HepG2 (cell line): ENCODE data around the gene TTBK2. TPM values are rescaled to one million over a fixed set of nuclear protein-coding genes. Genes with fewer than 3 reads are reported as not detected.

Experiments
- ATAC-seq: fragments of 200-7000 bp; cut with Tn5 transposase; 3 replicates; pipeline ENCODE4 v1.9.1; 2020; ENCODE audit warnings: mild to moderate bottlenecking, moderate library complexity
- BruUV-seq: library from RNA; stranded (reverse); fragments of 400-500 nt; replicated peaks from 2 replicates; lab custom pipeline; 2021; lab: Mats Ljungman, UMichigan
- CTCF ChIA-PET: fragments of 300-600 bp; formaldehyde crosslinking; extraction: SDS; loops from one replicate; lab custom pipeline; 2021; ENCODE audit warnings: low total read pairs, inconsistent platforms, low intra/inter-chr PET ratio; lab: Yijun Ruan, JAX
- POLR2A ChIA-PET: fragments of 350-600 bp; sonication (Branson Sonifier 250); formaldehyde crosslinking; loops from one replicate; lab custom pipeline; 2020; ENCODE audit warnings: antibody characterized with exemption, inconsistent platforms; lab: Yijun Ruan, JAX
- DNase-seq: peaks from one replicate; pipeline ENCODE4 v3.0.0-alpha.2; 2015; ENCODE audit warnings: low spot score
- FAIRE-seq: peaks from 3 replicates; lab custom pipeline; 2011; peaks lifted over from hg19 to GRCh38; lab: Jason Lieb, UNC
- H2AFZ ChIP-seq: one replicate; pipeline ENCODE4 v1.6.1; 2011; ENCODE audit warnings: low read length, inconsistent platforms
- H3K27ac ChIP-seq: fragments of 300-600 bp; 3 replicates; pipeline ENCODE4 v1.8.0; 2011; ENCODE audit warnings: mixed run types, mild to moderate bottlenecking, mixed read lengths, low read length, inconsistent platforms; ENCODE audit not compliant: insufficient read depth; ENCODE audit errors: extremely low read length
- H3K27me3 ChIP-seq, 2 experiments: fragments of 200-600 bp in 1 of 2; 2 replicates in 1 of 2; 3 replicates in 1 of 2; pipeline versions ENCODE4 v1.6.0 to v1.8.0; 2011; ENCODE audit warnings: low read length in 2 of 2, mild to moderate bottlenecking in 2 of 2, moderate library complexity in 2 of 2, inconsistent platforms in 1 of 2; ENCODE audit not compliant: insufficient read depth in 2 of 2, control insufficient read depth in 1 of 2
- H3K36me3 ChIP-seq, 2 experiments: fragments of 200-600 bp in 1 of 2; replicated peaks in 1 of 2; 2 replicates in 1 of 2; 3 replicates in 1 of 2; pipeline versions ENCODE4 v1.5.1 to v1.8.0; 2011; ENCODE audit warnings: low read length in 2 of 2, inconsistent platforms in 1 of 2; ENCODE audit not compliant: insufficient read depth in 2 of 2, control insufficient read depth in 1 of 2
- H3K4me1 ChIP-seq: 2 replicates; pipeline ENCODE4 v1.5.1; 2012; ENCODE audit warnings: low read length, inconsistent platforms; ENCODE audit not compliant: insufficient read depth
- H3K4me2 ChIP-seq: 2 replicates; pipeline ENCODE4 v1.6.0; 2011; ENCODE audit warnings: low read depth, low read length, inconsistent platforms
- H3K4me3 ChIP-seq, 3 experiments: fragments of 200-600 bp in 1 of 3; sonication (generic), shearing (Covaris generic) in 1 of 3; replicated peaks in 1 of 3; 2 replicates each; pipeline ENCODE4 v1.5.1; 2011 to 2016; ENCODE audit warnings: low read length in 3 of 3, inconsistent platforms in 2 of 3, low read depth in 2 of 3, mild to moderate bottlenecking in 2 of 3, control low read depth in 1 of 3, mixed read lengths in 1 of 3; ENCODE audit not compliant: insufficient read depth in 1 of 3
- H3K79me2 ChIP-seq: one replicate; pipeline ENCODE4 v1.6.1; 2011; ENCODE audit warnings: low read length, inconsistent platforms; ENCODE audit not compliant: insufficient read depth
- H3K9ac ChIP-seq: 2 replicates; pipeline ENCODE4 v1.6.0; 2011; ENCODE audit warnings: mild to moderate bottlenecking, low read depth, low read length, inconsistent platforms; ENCODE audit not compliant: insufficient read depth
- H3K9me3 ChIP-seq: 2 replicates; pipeline ENCODE4 v1.5.1; 2012; ENCODE audit warnings: mild to moderate bottlenecking, low read length
- H4K20me1 ChIP-seq: 2 replicates; pipeline ENCODE4 v1.6.0; 2011; ENCODE audit warnings: inconsistent platforms, mild to moderate bottlenecking, low read length, moderate library complexity; ENCODE audit not compliant: insufficient read depth
- BCLAF1 ChIP-seq: fragments of 450-650 bp; IDR thresholded peaks from 2 replicates; pipeline ENCODE4 v1.6.1; 2017; ENCODE audit warnings: mild to moderate bottlenecking
- CHD2 ChIP-seq: IDR thresholded peaks from 2 replicates; pipeline ENCODE4 v1.6.1; 2011; ENCODE audit warnings: low read depth, low read length, improper control_type of control experiment
- ESRRA ChIP-seq: sonication (generic); formaldehyde crosslinking; IDR thresholded peaks from 2 replicates; pipeline ENCODE4 v1.5.1; 2020; ENCODE audit warnings: mild to moderate bottlenecking, low read depth, missing genetic modification reagents
- IKZF4 ChIP-seq: sonication (generic); formaldehyde crosslinking; IDR thresholded peaks from 2 replicates; pipeline ENCODE4 v1.5.1; 2020; ENCODE audit warnings: borderline replicate concordance, mild to moderate bottlenecking, low read depth, missing genetic modification reagents; ENCODE audit errors: not compliant biosample characterization
- REL ChIP-seq: sonication (generic); formaldehyde crosslinking; conservative IDR thresholded peaks from 2 replicates; pipeline ENCODE4 v1.8.0; 2022; ENCODE audit warnings: mild to moderate bottlenecking, missing genetic modification reagents, moderate library complexity
- SIN3A ChIP-seq: IDR thresholded peaks from 2 replicates; pipeline ENCODE4 v1.6.1; 2011; ENCODE audit warnings: low read depth, mild to moderate bottlenecking, control low read depth, low read length, borderline replicate concordance
- TERF1 ChIP-seq: sonication (generic); formaldehyde crosslinking; IDR thresholded peaks from 2 replicates; pipeline ENCODE4 v1.8.0; 2022; ENCODE audit warnings: mild to moderate bottlenecking, missing genetic modification reagents, moderate library complexity
- ZBTB38 ChIP-seq: sonication (generic); formaldehyde crosslinking; IDR thresholded peaks from 2 replicates; pipeline ENCODE4 v1.5.1; 2020; ENCODE audit warnings: mild to moderate bottlenecking, missing genetic modification reagents
- ZNF20 ChIP-seq: sonication (generic); formaldehyde crosslinking; IDR thresholded peaks from 2 replicates; pipeline ENCODE4 v1.4.0; 2020; ENCODE audit warnings: mild to moderate bottlenecking, moderate library complexity, missing genetic modification reagents
- ZNF251 ChIP-seq: sonication (generic); formaldehyde crosslinking; IDR thresholded peaks from 2 replicates; pipeline ENCODE4 v1.9.0; 2021; ENCODE audit warnings: mild to moderate bottlenecking, missing genetic modification reagents
- ZNF431 ChIP-seq: sonication (generic); formaldehyde crosslinking; IDR thresholded peaks from 2 replicates; pipeline ENCODE4 v1.9.0; 2022; ENCODE audit warnings: missing genetic modification reagents, low read depth, mild to moderate bottlenecking, borderline replicate concordance
- ZNF451 ChIP-seq: sonication (generic); formaldehyde crosslinking; IDR thresholded peaks from 2 replicates; pipeline ENCODE4 v1.5.0; 2020; ENCODE audit warnings: mild to moderate bottlenecking, missing genetic modification reagents
- ZNF598 ChIP-seq: sonication (generic); formaldehyde crosslinking; IDR thresholded peaks from 2 replicates; pipeline ENCODE4 v1.5.1; 2020; ENCODE audit warnings: mild to moderate bottlenecking, missing genetic modification reagents, borderline replicate concordance
- ZNF703 ChIP-seq: sonication (generic); formaldehyde crosslinking; IDR thresholded peaks from 2 replicates; pipeline ENCODE4 v1.5.1; 2020; ENCODE audit warnings: missing genetic modification reagents, mild to moderate bottlenecking, moderate library complexity, borderline replicate concordance
- WGBS: methylation state at CpG from one replicate; pipeline ENCODE4 v1.1.6; 2017; ENCODE audit warnings: low lambda C conversion rate; 5-methylcytosine and 5-hydroxymethylcytosine counted together
- in situ Hi-C: cut with HindIII; loops from 2 replicates; pipeline ENCODE4 v1.10.0; 2017; ENCODE audit warnings: low pct_unique_long_range_greater_than_20kb; ENCODE audit not compliant: extremely low pct_ligation_motif_present
- intact Hi-C: fragments of 100-400 bp; cut with micrococcal nuclease; formaldehyde crosslinking; loops from one replicate; pipeline ENCODE4 v1.10.0; 2022; ENCODE audit not compliant: unreplicated experiment
- polyA plus RNA-seq, 8 experiments: library from polyadenylated mRNA; depleted of rRNA in 3 of 8; stranded (reverse) in 7 of 8; unstranded in 1 of 8; fragments of >200 nt; fragmentation: Illumina TruSeq in 4 of 8; extraction: Trizol in 4 of 8; gene quantifications; 2 replicates each; pipeline versions ENCODE4 v1.2.1 to v1.2.3, GENCODE V29; 2011 to 2016; ENCODE audit warnings: low read depth in 4 of 8, missing spikeins in 1 of 8, mixed read lengths in 1 of 8; ENCODE audit not compliant: insufficient read depth in 1 of 8
- total RNA-seq, 5 experiments: library from RNA; depleted of rRNA; stranded (reverse); fragments of >200 nt; fragmentation: Illumina TruSeq; extraction: Trizol; gene quantifications; 2 replicates each; pipeline ENCODE4 v1.2.3, GENCODE V29; 2016; ENCODE audit warnings: low read depth in 1 of 5

Gene TTBK2
- total and polyA plus RNA-seq, 2 of the 13 experiments (the other 11 are each of a cell fraction or from before 2014, with no cell fraction given), result 5.1 to 7.4 TPM

- Histone ChIP-seq H2AFZ (no peak overlapping the region), H3K36me3 (peaks cover 2 to 5% of the 10 kb centered on the region in 2 experiments; a peak in 2 of 5 replicates), H4K20me1 (no peaks in the 10 kb centered on the region), H3K4me2 (no peak overlapping the region), H3K4me1 (no peaks in the 10 kb centered on the region), H3K79me2 (no peaks in the 10 kb centered on the region), H3K9ac (no peak overlapping the region), H3K27me3 (no peaks in the 10 kb centered on the region; a peak in 1 of 5 replicates), H3K27ac (no peak overlapping the region), H3K4me3 (no peak overlapping the region), H3K9me3 (no peaks in the 10 kb centered on the region)
- no peak for FAIRE-seq
- WGBS, result 96% methylated on average over 6 of the region's 6 CpGs
- CTCF ChIA-PET, result no interaction called here
- intact Hi-C loops (no loop called here), in situ Hi-C loops (no loop called here)
- TF ChIP-seq ZNF431 (CRISPR knock-in tag) (no peak), ZNF20 (CRISPR knock-in tag) (no peak), SIN3A (no peak), IKZF4 (no peak)
- DNase-seq, result no peak
- BruUV-seq, result no TSS peak
- ATAC-seq, result no peak
- POLR2A ChIA-PET, result no interaction called here
Observed at GRCh38 chr15:42693496-42693895, 227.1 kb downstream of the TTBK2 start.

GRCh38 chr15:42692997-42693396 is 227.6 kb downstream of the TTBK2 start:
- H3K4me2 ChIP-seq, result no peak overlapping the region
- H3K36me3 ChIP-seq, result peaks cover 2 to 8% of the 10 kb centered on the region in 2 experiments; a peak in 2 of 5 replicates
- in situ Hi-C loops (no loop called here), intact Hi-C loops (no loop called here)
- no peaks in the 10 kb centered on the region; a peak in 1 of 5 replicates for H3K27me3 ChIP-seq
- H3K9me3 ChIP-seq, result no peaks in the 10 kb centered on the region
- no peaks in the 10 kb centered on the region for H3K79me2 ChIP-seq
- CTCF ChIA-PET, result no interaction called here
- DNase-seq, result no peak
- H3K4me3 ChIP-seq, result no peak overlapping the region
- no peak overlapping the region for H3K27ac ChIP-seq
- H4K20me1 ChIP-seq, result no peaks in the 10 kb centered on the region
- 93% methylated on average over 4 of the region's 4 CpGs for WGBS
- FAIRE-seq, result no peak
- no peak for ATAC-seq
- no peaks in the 10 kb centered on the region for H3K4me1 ChIP-seq
- POLR2A ChIA-PET, result no interaction called here
- H2AFZ ChIP-seq, result no peak overlapping the region
- BruUV-seq, result no TSS peak
- no peak overlapping the region for H3K9ac ChIP-seq
- TF ChIP-seq ZNF598 (CRISPR knock-in tag), result no peak
- no peak for TF ChIP-seq REL (CRISPR knock-in tag)
- TF ChIP-seq ZNF451 (CRISPR knock-in tag), result no peak
- TF ChIP-seq CHD2, result no peak
- TF ChIP-seq ZBTB38, result no peak
- TF ChIP-seq TERF1 (CRISPR knock-in tag), result no peak
- no peak for TF ChIP-seq ZNF703 (CRISPR knock-in tag)
- TF ChIP-seq BCLAF1, result no peak
- no peak for TF ChIP-seq ZNF251 (CRISPR knock-in tag)
- no peak for TF ChIP-seq ESRRA (CRISPR knock-in tag)
